ENCODE results near the gene CDC26.
A peak's percentile ranks its signal among the peaks of the same experiment; 100 is the strongest.

Gene CDC26

DNA sequence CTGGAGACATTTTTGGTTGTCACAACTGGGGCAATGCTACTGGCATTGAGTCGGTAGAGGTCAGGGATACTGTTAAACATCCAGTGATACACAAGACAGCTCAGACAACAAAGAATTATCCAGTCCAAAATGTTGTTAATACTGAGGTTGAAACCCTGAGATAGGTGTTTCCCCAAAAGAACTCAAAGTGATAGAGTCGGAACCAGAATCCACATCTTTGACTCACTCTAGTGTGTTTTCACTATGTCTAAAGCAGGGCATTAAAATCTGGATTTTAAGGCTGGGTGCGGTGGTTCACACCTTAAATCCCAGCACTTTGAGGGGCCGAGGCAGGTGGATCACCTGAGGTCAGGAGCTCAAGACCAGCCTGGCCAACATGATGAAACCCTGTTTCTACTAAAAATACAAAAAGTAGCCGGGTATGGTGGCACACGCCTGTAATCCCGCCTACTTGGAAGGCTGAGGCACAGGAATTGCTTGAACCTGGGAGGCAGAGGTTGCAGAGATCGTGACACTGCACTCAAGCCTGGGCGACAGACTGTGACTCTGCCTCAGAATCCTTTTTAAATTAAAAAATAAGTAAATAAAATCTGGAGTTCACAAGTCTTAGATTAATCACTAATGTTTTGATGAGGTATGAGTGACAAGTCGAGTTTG, 37.0 kb downstream of the CDC26 start:
- DNase-seq (ENCODE audit: low read depth) = no peak

GRCh38 chr9:113237026-113237425, 38.3 kb downstream of the CDC26 start:
- no peak for DNase-seq (ENCODE audit: low read depth)

GRCh38 chr9:113235701-113236255, 39.6 kb downstream of the CDC26 start:
- peak; percentile 3 for DNase-seq (ENCODE audit: low read depth)

- DNase-seq (ENCODE audit: low read depth) = no peak
Observed at GRCh38 chr9:113231701-113232100, 43.7 kb downstream of the CDC26 start.

DNA sequence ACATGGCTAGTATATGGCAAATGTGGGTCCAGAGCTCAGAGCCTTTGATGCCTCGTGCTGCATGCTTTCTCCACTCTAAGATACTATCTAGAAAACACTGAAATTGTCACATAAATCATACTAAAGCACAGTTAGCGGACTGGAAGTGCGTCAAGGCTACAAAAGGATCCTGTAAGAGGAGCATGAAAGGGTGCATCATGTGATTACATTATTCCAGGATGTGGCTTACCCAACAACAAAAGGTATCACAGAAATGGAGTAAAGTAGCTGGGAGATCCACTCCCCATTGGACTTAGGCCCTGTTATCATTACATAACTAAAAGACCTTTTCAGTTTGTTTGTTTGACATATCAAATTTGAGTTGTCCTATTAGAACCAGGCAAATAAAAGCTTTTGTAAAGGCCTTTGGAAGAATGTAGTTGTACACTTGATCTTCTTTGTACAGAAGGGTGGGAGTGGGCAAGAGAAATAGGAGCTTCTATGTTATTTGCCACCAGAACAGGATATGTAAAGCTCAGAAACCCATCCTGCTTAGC, 47.2 kb downstream of the CDC26 start:
- DNase-seq (ENCODE audit: low read depth) = no peak

DNA sequence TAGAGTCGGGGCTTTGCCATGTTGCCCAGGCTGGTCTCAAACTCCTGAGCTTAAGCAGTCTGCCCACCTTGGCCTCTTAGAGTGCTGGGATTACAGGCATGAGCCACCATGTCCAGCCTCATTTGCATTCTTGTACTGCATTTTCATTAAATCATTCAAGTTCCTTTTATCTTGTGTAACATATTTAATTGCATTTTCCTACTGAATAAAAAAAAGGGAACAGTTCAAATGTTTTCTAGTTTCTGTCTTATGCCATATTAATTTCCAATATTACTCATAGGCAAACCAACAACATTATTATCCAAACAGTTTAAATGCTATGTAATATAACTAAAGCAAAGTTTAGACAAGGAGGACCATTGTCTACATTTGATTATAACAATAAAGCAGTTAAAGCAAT, 47.9 kb downstream of the CDC26 start:
- DNase-seq (ENCODE audit: low read depth) = no peak

DNA sequence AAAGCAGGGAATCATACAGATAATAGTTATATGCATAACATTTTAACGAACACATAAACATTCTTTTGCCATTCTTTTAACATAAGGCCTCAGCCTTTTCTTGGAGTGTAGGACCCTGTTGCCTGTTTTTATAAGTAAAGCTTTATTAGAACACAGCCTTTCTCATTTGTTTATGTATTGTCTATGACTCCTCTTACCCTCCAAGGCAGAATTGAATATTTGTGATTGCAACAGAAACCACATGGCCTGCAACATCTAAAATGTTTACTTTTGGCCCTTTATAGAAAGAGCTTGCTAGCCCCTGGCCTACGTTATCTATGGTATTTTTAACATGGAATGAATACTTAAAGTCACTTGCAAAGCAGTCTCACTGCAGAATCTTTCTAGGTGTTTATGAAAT, 51.4 kb downstream of the CDC26 start:
- peak; percentile 77 for DNase-seq (ENCODE audit: low read depth)

- peak; percentile 25 for DNase-seq (ENCODE audit: low read depth)
Observed at GRCh38 chr9:113222482-113222841, 52.9 kb downstream of the CDC26 start.

GRCh38 chr9:113221800-113222481, 53.4 kb downstream of the CDC26 start:
- no peak for DNase-seq (ENCODE audit: low read depth)

GRCh38 chr9:113221003-113221799, 54.2 kb downstream of the CDC26 start, which contains the start of the genes FKBP15 and SLC31A1:
TSS of gene FKBP15 (minus strand) at chr9:113221277. CDS start at chr9:113221243, 34 bp downstream.
TSS of gene SLC31A1 (plus strand) at chr9:113221544. CDS start at chr9:113256149, 34,605 bp downstream.
- DNase-seq (ENCODE audit: low read depth) = peak; percentile 99

DNA sequence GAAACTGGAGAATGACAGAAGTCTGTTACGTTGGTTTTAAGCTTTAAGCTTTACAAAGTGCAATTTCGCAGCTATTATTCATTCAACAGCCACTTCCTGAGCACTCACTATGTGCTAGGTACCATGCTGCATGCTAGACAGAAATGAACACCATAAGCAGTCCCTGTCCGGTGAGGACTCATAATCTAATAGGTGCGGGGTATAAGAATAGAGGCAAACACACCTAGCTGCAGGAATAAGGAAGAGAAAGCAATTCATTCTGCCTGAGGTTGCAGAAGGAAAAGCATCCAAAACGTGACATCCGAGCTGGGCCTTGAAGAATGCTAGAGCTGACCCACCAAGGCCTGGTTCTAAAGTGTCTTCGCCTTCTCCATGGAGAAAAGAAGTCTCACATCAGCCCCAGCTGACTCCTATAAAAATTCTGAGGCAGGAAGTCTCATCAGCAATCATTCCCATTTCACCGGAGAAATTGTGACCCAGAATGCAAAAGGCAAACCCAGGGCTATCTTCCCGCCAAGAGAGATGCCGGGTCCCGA, 54.8 kb downstream of the CDC26 start:
- DNase-seq (ENCODE audit: low read depth) = no peak

- DNase-seq (ENCODE audit: low read depth) = peak; percentile 69
Observed at GRCh38 chr9:113219969-113220368, 55.4 kb downstream of the CDC26 start.

DNA sequence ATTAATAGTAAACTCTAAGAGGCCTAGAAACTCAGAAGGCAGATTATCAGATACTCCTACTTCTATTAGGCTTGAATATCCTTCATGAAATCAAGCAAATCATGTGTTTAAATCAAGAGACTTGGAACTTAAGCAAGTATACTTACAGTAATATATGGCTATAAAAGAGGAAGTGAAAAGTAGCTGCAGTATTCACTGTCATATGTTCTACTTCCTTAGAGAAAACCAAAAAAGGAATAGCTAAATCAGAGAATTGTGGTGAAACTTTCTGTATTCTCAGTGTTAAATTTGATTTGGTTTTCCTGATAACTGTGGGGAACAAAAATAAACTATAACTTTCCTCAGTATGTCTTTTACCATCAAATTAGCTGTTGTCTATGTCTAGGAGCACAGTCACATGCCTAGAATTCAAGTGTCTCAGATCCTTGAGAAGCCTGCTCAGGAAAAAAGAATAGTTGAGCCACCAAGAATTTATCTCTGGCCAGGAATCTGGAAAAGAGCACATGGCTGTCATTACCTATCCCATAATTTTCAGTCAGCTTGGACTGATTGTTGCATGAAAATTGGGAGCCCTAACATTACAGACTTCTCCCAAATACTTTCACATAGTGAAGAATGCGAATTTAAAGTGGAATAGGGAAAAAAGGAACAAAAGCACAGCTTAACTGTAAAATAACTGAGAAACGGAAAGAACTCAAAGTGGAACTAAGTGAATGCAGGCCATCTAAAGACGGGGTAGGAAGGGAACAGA, 56.0 kb downstream of the CDC26 start:
- no peak for DNase-seq (ENCODE audit: low read depth)
